ENCODE measurements around the gene NXPH3. TPM values are rescaled to one million over a fixed set of nuclear protein-coding genes. Genes with fewer than 3 reads are reported as not detected.

NXPH3 gene
- total and polyA plus RNA-seq, 2 donors (not counting 1 experiment from before 2014, with no cell fraction given), result not detected

GRCh38 chr17:49604314-49604869 lies 28.7 kb downstream of the NXPH3 start:
- Mint-ChIP-seq H3K4me3 (no peak overlapping the region), H3K27me3 (no peaks in the 10 kb centered on the region), H3K4me1 (no peaks in the 10 kb centered on the region), H3K27ac (no peak overlapping the region), H3K9me3 (ENCODE audit: insufficient read depth) (no peaks in the 10 kb centered on the region)
- TF ChIP-seq CTCF (IDR thresholded peaks at IDR 0.05), result no peak
- no peaks in the 10 kb centered on the region for H3K27me3 ChIP-seq (replicated peaks in 1 of 4; ENCODE audit: control extremely low read depth in 1 of 4, control insufficient read depth in 3 of 4, insufficient read depth in 4 of 4, low read length in 3 of 4)
- POLR2A ChIA-PET, result no interaction called here
- H3K27ac ChIP-seq (ENCODE audit: low read length in 2 of 2), result no peak overlapping the region
- no peak for ATAC-seq (ENCODE audit: low read depth)
- intact Hi-C loops (cut with micrococcal nuclease), result no loop called here
- no peak for DNase-seq
- CTCF ChIA-PET, result interaction anchor here (1.1 kb wide), 1 partner anchor 37 kb away, joined by 4 read pairs; no protein-coding TSS in a partner anchor
- no peaks in the 10 kb centered on the region for H3K79me2 ChIP-seq (ENCODE audit: control insufficient read depth, insufficient read depth, low read length)
- no peak overlapping the region for H2AFZ ChIP-seq (ENCODE audit: insufficient read depth, low read depth, low read length, poor library complexity, severe bottlenecking)
- 95% methylated on average over 4 of the region's 7 CpGs for WGBS (ENCODE audit: insufficient coverage)
- H4K20me1 ChIP-seq (ENCODE audit: control insufficient read depth, insufficient read depth, low read length, poor library complexity, severe bottlenecking), result no peaks in the 10 kb centered on the region
- no peak overlapping the region for H3K9ac ChIP-seq (ENCODE audit: low read length)
- H3K4me2 ChIP-seq (replicated peaks; ENCODE audit: low read depth, low read length, poor library complexity, severe bottlenecking), result no peak overlapping the region
- H3K9me3 ChIP-seq (ENCODE audit: control extremely low read depth in 1 of 3, control insufficient read depth in 2 of 3, insufficient read depth in 1 of 3, low read length in 2 of 3), result no peaks in the 10 kb centered on the region
- peaks cover 24 to 88% of the 10 kb centered on the region in 2 experiments for H3K36me3 ChIP-seq (replicated peaks in 1 of 2; ENCODE audit: control extremely low read depth in 1 of 2, control insufficient read depth in 1 of 2, extremely low read depth in 1 of 2, insufficient read depth in 2 of 2, low read length in 1 of 2)
- H3K4me1 ChIP-seq (ENCODE audit: control insufficient read depth in 2 of 2, insufficient read depth in 2 of 2, low read length in 2 of 2), result no peaks in the 10 kb centered on the region
- no peak overlapping the region for H3K4me3 ChIP-seq (ENCODE audit: control extremely low read depth in 1 of 5, extremely low read depth in 1 of 5, insufficient read depth in 1 of 5, low read depth in 2 of 5, low read length in 4 of 5)

- Histone ChIP-seq H3K36me3 (replicated peaks in 1 of 2; ENCODE audit: control extremely low read depth in 1 of 2, control insufficient read depth in 1 of 2, extremely low read depth in 1 of 2, insufficient read depth in 2 of 2, low read length in 1 of 2) (peaks cover 7 to 75% of the 10 kb centered on the region in 2 experiments), H3K27ac (ENCODE audit: low read length in 2 of 2) (no peak overlapping the region), H3K79me2 (ENCODE audit: control insufficient read depth, insufficient read depth, low read length) (peaks cover 4% of the 10 kb centered on the region), H3K4me1 (ENCODE audit: control insufficient read depth in 2 of 2, insufficient read depth in 2 of 2, low read length in 2 of 2) (no peaks in the 10 kb centered on the region), H2AFZ (ENCODE audit: insufficient read depth, low read depth, low read length, poor library complexity, severe bottlenecking) (no peak overlapping the region), H3K9ac (ENCODE audit: low read length) (no peak overlapping the region), H3K4me3 (ENCODE audit: control extremely low read depth in 1 of 5, extremely low read depth in 1 of 5, insufficient read depth in 1 of 5, low read depth in 2 of 5, low read length in 4 of 5) (no peak overlapping the region), H4K20me1 (ENCODE audit: control insufficient read depth, insufficient read depth, low read length, poor library complexity, severe bottlenecking) (peaks cover 23% of the 10 kb centered on the region), H3K9me3 (ENCODE audit: control extremely low read depth in 1 of 3, control insufficient read depth in 2 of 3, insufficient read depth in 1 of 3, low read length in 2 of 3) (no peaks in the 10 kb centered on the region), H3K27me3 (replicated peaks in 1 of 4; ENCODE audit: control extremely low read depth in 1 of 4, control insufficient read depth in 3 of 4, insufficient read depth in 4 of 4, low read length in 3 of 4) (no peaks in the 10 kb centered on the region), H3K4me2 (replicated peaks; ENCODE audit: low read depth, low read length, poor library complexity, severe bottlenecking) (no peak overlapping the region)
- Mint-ChIP-seq H3K27me3 (no peaks in the 10 kb centered on the region), H3K4me3 (no peak overlapping the region), H3K9me3 (ENCODE audit: insufficient read depth) (no peaks in the 10 kb centered on the region), H3K27ac (no peak overlapping the region), H3K4me1 (no peaks in the 10 kb centered on the region)
- no peak for TF ChIP-seq EZH2 (IDR thresholded peaks at IDR 0.05; ENCODE audit: borderline replicate concordance, insufficient read depth, low read depth, low read length, poor library complexity, severe bottlenecking)
- TF ChIP-seq CTCF (IDR thresholded peaks at IDR 0.05), result no peak
- ATAC-seq (ENCODE audit: low read depth), result no peak
- ChIA-PET POLR2A (no interaction called here), CTCF (no interaction called here)
- 100% methylated on average over 4 of the region's 5 CpGs for whole genome bisulfite sequencing (ENCODE audit: insufficient coverage)
- intact Hi-C loops (cut with micrococcal nuclease), result no loop called here
- no peak for DNase-seq
Observed at GRCh38 chr17:49610883-49611584, 35.4 kb downstream of the NXPH3 start.

Data from B cell (primary cell).